Adipose tissue (tissue), 3 donors: ENCODE measurements around the gene TMEM52. TPM values are rescaled to one million over a fixed set of nuclear protein-coding genes. Genes with fewer than 3 reads are reported as not detected.
"Not testable (repeated sequence)": the region's sequence is repeated elsewhere in the genome, so short reads cannot be mapped to it uniquely, and the experiment has no call there.

Experiments used
- H3K27ac ChIP-seq: one replicate; pipeline ENCODE4 v1.5.1; 2013; ENCODE audit warnings: low read depth, low read length
- WGBS, 3 donors: extraction: QIAGEN DNeasy Blood & Tissue Kit; methylation state at CpG; one replicate each; pipeline ENCODE4 v1.1.7; 2013; 5-methylcytosine and 5-hydroxymethylcytosine counted together
- polyA plus RNA-seq, 3 donors: library from polyadenylated mRNA; stranded (reverse); fragments of 200-250 nt; gene quantifications; one replicate each; pipeline ENCODE4 v1.2.3, GENCODE V29; 2013
- donor health status: healthy with polysubstance abuse.
- donor health status: Bipolar disorder and iron deficiency.
- donor health status: healthy.

TMEM52 gene
- polyA plus RNA-seq, 3 donors = 1.5 to 182 (median 5.6) TPM

DNA sequence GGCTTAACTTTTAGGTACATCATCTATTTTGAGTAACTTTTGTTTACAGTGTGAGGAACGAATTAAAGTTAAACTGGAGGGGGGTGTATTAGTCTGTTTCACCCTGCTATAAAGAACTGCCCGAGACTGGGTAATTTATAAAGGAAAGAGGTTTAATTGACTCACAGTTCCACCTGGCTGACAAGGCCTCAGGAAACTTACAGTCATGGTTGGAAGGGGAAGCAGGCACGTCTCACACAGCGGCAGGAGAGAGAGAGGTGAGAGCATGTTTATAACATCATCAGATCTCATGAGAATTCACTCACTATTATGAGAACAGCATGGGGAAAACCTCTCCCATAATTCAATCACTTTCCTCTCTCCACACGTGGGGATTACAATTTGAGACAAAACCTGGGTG is 31.9 kb upstream of the TMEM52 start:
- no peak overlapping the region for H3K27ac ChIP-seq
- 78 to 82% (median 81%) methylated on average over 5 of the region's 5 CpGs for WGBS, 3 donors

DNA sequence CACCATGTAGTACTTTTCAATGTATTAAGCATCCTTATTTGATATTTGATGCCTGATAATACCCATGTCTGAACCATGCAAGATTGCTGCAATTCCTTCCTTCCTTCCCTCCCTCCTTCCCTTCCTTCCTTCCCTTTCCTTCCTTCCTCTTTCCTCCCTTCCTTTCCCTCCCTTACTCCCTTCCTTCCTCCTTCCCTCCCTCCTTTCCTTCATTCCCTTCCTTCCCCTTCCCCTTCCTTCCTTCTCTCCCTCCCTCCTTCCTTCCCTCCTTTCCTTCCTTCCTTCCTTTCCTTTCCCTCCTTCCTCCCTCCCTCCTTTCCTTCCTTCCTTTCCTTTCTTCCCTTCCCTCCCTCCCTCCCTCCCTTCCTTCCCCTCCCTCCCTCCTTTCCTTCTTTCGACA is 29.7 kb upstream of the TMEM52 start:
- WGBS, 3 donors = 44 to 57% (median 52%) methylated on average over 1 of the region's 1 CpG
- H3K27ac ChIP-seq = no peak overlapping the region

DNA sequence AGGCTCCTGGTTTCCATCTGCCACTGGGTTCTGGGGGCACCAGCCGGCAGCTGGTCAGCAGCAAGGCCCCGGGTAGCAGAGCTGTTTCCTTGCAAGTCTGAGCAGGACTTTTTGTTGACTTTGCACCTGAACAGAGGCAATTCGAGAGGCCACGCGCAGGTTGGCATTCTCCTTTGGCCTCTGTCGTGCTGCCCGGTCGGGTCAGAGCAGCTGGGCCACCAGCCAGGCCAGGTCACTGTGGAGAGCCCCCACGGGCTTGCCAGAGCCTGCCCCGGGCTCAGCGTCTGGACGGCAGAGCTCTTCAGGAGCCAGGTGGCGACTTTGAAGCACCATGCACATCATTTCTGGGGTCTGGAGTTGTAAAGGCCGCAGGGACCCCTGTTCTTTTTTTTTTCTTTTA is 28.4 kb upstream of the TMEM52 start:
- 70 to 76% (median 75%) methylated on average over 14 of the region's 14 CpGs for WGBS, 3 donors
- no peak overlapping the region for H3K27ac ChIP-seq

DNA sequence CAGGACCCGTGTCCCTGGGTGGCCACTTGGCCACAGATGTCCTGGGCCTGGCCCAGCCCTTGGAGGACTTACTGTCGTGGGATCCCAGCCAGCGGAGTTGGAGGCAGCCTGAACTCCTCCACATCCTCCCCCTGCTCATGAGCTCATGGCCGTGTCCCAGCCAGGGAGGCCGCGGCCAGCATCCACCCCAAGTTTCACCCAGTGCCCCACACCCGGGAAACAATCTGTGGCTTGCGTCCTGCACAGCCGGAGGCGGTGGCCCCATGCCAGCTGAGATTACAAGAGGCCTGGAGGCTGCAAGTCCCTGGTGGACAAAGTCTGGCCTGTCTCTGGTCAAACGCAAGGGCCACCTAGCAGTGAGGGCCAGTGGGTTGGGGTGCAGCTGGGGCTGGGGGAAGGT is 27.5 kb upstream of the TMEM52 start:
- no peak overlapping the region for H3K27ac ChIP-seq
- 30 to 44% (median 34%) methylated on average over 11 of the region's 11 CpGs for WGBS, 3 donors

DNA sequence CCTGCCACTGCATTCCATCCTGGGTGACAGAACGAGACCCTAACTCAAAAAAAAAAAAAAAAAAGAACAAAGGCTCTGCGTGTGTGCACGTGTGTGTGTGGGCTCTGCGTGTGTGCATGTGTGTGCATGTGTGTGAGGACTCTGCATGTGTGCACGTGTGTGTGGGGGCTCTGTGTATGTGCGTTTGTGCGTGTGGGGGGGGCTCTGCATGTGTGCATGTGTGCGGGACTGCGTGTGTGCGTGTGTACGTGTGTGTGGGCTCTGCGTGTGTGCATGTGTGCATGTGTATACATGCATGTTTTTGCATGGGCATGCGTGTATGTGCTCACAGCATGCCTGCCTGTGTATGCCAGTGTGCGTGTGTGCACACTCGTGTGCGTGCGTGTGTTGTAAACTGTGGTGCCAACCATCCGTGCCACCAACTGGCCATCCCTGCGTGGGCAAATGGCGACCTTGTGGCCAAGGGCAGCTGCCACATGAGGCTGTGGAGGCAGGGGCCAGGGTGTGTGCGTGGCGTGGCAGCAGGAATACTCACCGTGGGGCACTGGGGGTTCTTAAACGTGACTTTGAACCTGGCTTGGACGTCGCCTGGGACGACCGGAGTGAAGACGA is 26.8 kb upstream of the TMEM52 start:
- 84 to 91% (median 87%) methylated on average over 29 of the region's 29 CpGs for WGBS, 3 donors
- no peak overlapping the region for H3K27ac ChIP-seq

DNA sequence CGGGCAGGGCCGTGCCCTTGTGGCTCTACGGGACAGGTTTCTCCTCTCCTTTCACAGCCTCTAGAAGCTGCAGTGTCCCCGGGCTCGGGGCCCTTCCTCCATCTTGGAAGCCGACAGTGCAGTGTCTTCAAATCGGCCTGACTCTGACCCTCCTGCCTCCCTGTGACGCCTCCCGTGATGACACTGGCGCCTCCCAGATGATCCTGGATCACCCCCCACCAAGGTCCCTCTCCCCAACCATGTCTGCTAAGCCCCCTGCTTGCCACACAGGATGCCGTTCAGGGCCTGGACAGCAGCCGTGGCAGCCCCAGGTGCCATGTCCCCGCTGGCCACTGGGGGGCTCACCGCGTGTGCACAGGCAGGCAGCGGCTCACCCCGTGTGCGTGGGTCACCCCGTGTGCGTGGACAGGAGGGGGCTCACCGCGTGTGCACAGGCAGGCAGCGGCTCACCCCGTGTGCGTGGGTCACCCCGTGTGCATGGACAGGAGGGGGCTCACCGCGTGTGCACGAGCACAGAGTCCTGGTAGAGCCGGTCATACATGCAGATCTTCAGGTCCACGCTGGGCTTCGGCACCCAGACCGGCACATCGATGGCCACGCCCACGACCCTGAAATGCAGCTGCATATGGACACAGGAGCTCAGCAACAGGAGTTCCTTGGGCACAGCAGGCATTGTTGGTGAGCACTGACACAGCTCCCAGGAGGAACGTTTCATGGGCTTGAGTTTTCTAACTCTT is 24.9 kb upstream of the TMEM52 start:
- H3K27ac ChIP-seq = no peak overlapping the region
- 12% methylated on average over 37 of the region's 37 CpGs for WGBS, 3 donors

DNA sequence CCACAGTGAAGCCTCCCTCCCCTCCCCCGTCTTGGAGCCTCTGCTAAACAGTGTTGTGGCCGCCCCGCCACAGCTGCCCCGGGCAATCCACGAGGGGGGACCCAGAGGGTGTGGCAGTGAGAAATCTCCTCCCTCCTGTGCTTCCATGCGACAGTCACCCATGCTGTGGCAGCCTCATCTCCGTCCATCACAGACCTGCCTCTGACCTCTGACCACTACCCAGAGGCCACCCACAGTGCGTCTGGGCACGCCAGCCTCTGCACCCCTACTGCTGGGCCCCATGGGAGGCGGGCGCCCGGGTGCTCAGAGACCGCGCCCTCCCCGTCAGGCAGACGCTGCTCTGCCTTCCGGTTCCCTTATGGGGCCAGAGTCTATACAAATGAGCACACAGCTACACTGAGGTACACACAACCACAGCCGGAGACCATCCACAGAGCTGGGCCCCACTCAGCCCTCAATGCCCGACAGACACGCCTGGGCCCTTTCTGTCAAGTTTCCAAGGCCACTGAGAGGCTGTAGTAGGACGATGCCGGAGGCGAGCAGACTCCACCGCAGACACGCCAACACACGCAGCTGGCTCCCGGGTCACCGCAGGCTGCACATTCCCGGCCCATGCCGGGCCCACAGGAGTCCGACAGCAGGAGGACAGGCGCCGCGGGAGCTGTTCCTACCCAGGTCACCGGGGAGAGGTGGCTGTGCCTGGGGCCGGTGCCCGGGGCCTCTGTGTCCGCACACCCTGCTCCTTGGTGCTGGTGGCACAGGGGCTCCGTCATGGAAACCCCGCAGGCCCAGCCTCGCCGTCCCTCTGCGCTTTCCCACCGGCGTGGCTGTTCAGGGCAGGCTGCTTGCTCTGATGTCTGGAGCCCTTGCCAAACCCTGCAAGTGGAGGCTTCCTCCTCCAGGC is 23.9 kb upstream of the TMEM52 start:
- H3K27ac ChIP-seq = no peak overlapping the region
- WGBS, 3 donors = 79 to 83% (median 80%) methylated on average over 43 to 45 of the region's 45 CpGs

DNA sequence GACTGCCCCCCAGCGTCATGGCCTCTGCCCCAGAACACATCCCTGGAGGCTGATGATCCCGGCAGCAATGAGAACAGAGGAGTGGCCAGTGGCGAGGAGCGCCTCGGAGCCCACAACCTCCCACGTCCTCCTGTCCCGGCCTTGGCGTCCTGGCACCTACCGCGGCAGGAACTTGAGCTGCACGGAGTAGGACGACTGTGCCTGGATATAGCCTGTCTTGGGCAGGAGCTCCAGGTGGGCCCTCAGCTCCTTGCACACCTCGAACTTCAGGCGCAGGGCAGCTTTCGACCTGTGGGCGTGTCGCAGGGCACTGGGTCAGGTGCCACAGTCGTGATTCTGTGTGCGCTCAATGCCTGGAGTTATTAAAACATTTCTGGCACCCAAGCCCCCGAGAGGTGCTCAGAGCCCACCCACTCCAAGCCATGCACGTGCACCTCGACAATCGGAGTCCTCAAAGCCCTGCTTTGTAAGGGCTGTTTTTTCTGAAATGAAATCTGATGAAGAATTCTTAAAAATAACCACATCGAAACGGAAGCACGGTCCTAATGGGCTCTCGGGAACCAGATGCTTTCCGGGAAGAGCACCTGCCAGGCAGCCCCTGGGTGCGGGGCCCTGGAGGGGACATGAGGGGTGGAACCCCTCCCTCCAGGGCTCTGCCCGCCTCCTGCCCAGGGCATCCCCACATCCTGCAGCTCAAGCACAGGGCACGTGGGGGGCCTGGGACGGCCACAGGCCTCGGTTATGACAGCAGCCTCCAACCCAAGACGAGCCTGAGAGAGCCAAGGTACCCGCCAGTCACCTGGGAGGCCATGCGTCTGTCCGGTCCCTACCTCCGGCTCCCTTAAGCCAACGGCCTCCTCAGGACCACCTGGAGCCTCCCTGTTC is 23.0 kb upstream of the TMEM52 start:
- no peak overlapping the region for H3K27ac ChIP-seq
- 75 to 79% (median 75%) methylated on average over 39 of the region's 39 CpGs for WGBS, 3 donors

DNA sequence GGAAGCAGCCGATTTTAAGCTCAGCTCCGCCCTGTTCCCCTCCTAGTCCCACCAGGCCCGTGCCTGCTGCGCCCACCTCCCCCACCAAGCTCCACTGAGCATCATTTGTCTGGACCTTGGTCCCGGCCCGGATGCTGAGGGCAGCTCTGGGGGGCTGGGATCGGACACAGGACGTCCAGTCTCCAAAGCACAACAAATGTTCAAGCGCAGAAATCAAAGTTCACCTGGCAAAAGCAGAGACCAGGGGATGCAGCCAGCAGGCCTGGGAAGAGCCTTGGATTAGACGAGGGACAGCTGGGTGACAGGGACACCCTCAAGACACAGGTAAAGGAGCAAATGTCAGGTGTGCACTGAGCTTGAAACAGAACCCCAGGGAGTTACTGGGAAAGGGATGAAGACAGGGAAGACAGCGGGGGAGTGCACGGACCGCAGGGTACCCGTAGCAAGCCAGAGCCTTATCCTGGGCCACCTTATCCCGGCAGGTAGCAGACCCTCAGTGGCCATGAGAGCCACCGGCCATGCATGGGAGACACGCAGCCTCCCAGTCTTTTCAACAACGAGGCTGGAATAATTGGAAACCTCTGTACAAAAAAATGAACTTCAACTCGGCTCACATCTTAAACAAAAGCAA is 22.2 kb upstream of the TMEM52 start:
- H3K27ac ChIP-seq = no peak overlapping the region
- WGBS, 3 donors = 65 to 69% (median 67%) methylated on average over 19 of the region's 19 CpGs

DNA sequence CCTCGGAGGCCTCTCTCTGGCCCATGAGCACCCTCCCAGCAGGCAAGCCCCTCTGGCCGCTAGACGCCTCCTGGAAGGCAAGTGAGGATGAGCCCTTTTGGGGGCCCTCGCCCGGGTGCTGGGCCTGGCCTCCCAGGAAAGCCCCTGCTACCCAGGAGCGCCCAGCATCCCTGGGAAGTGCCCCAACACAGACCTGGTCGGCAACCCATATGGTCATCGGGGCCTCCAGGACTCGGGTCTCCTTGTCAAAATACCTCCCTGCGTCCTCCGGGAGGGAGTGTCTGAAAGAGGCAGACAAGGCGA is 21.0 kb upstream of the TMEM52 start:
- 83 to 86% (median 86%) methylated on average over 12 of the region's 12 CpGs for WGBS, 3 donors

DNA sequence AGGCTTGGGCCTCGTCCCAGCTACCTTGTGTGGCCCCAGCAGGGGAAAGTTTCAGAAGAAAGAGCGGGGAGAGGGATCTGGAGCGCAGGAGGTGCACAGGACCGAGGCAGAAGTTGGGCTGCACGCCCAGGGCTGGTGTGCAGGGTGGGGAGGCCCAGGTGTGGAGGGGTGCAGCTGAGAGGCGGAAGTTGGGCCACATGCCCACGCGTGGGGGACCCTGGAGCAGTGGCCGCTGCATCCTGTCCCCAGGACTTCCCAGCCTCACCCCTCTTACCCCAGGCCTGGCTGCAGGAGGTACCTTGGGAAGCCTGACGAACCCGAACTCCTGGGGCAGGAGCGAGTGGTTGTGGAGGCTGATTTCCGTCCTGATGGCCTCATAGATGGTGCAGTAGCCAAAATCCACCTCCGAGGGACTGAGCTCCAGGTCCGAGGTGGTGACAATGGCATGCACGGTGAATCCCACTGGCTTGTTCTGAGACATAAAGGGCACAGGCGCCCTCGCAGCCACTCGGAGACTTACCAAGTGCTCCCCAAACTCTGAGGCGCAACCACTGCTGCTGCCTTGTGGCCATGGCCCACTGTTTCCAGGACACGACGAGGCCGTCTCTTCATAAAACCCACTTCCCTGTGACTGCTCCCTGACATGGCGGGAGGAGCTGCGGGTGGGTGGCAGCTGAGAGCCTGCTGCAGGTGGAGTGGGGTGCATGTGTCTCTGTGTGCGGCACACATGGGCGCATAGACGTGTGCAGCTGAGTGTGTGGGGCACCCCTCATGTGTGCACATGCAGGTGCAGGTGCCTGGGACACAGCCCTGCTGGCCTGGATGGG is 20.4 kb upstream of the TMEM52 start:
- no peak overlapping the region for H3K27ac ChIP-seq
- WGBS, 3 donors = 80 to 88% (median 86%) methylated on average over 26 to 28 of the region's 28 CpGs

More for the DNA sequence above, 21.0 kb upstream of the TMEM52 start:
- H3K27ac ChIP-seq = no peak overlapping the region

DNA sequence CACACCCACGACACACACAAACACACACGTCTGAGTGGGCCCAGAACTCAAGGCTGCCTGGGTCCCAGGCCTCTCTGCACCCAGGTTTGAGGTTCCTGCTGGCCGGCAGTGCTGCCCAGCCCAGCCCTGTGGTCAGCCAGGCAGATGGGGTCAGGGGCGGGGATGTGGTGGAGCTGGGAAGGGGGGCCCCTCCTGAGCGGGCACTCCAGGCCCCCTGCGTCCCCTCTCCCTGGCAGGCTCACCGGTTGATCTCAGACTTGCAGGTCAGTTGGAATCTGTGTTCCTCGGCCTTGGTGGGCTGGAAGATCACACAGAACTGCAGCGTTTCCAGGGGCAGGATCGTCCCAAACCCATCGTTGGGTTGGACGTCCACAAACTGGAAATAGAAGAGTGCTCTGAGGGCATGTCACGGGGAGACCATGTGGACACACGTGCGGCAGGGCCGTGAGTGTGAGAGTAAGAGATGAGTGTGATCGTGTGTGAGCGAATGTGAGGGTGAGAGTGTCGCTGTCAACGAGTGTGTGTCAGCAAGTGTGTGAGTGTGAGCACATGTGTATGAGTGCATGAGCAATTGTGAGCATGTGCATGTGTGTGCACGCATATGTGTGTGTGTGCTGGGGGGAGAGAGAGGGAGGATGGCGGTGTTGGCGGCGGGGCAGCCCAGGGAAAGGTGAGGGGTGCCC is 19.7 kb upstream of the TMEM52 start:
- 80 to 82% (median 82%) methylated on average over 24 of the region's 24 CpGs for WGBS, 3 donors

DNA sequence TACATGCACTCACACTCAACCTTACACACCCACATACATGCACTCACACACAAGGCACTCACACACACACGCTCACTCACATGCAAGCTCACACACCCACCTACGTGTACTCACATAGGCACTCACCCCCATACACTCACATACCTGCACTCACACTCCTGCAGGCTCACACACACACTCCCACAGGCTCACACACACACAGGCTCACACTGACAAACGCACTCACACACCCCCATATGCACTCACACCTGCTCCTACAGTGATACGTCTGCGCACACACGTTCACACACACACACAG is 19.1 kb upstream of the TMEM52 start:
- 74 to 76% (median 75%) methylated on average over 6 of the region's 6 CpGs for WGBS, 3 donors
- no peak overlapping the region for H3K27ac ChIP-seq

More for the DNA sequence above, 19.7 kb upstream of the TMEM52 start:
- H3K27ac ChIP-seq = no peak overlapping the region

DNA sequence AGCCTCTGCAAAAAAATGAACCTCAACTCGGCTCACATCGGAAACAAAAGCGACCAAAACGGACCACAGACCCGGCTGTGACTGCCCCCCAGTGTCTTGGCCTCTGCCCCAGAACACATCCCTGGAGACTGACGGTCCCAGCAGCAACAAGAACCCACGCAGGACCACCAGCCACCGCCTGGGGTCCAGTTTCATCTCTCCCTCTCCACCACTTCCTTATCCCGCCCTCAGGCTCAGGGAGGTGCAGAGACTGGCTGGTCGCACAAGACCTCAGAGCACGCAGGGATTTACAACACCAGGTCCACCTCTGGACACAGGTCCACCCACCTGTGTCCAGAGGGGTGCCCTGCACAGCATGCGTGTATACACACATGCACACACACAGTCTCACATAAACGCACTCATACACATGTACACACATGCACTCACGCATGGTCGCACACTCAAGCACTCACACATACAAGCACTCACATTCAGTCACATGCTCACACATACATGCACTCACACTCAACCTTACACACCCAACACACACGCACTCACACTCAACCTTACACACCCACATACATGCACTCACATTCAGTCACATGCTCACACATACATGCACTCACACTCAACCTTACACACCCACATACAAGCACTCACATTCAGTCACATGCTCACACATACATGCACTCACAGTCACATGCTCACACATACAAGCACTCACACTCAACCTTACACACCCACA is 18.6 kb upstream of the TMEM52 start:
- WGBS, 3 donors = 66 to 71% (median 71%) methylated on average over 16 of the region's 16 CpGs
- H3K27ac ChIP-seq = no peak overlapping the region

DNA sequence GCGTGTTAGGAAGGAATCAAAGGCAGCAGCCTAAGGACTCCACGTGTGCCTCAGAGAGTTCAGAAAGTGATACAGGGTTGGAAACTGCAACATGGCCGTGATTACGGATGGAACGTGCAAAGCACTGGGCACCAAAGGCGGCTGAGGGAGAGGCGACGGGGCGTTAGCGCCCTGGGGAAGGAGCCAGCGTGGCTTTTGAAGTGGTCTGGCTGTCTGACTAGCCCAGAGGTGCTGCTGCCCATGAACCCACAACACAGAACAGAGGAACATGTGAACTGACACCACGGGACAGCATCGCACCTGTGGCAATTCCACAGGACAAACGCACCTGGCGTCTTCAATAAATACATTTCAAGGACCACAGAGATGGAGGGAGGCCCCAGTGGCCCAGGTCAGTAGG is 18.0 kb upstream of the TMEM52 start:
- H3K27ac ChIP-seq = no peak overlapping the region
- WGBS, 3 donors = 64 to 78% (median 68%) methylated on average over 15 of the region's 15 CpGs

DNA sequence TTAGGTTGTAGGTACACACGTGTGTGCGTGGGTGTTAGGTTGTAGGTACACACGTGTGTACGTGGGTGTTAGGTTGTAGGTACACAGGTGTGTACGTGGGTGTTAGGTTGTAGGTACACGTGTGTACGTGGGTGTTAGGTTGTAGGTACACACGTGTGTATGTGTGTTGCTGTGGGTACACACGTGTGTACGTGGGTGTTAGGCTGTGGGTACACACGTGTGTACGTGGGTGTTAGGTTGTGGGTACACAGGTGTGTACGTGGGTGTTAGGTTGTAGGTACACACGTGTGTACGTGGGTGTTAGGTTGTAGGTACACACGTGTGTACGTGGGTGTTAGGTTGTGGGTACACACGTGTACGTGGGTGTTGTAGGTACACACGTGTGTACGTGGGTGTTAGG is 15.8 kb upstream of the TMEM52 start:
- WGBS, 3 donors = 65 to 89% (median 77%) methylated on average over 4 to 19 of the region's 21 CpGs
- not testable (repeated sequence) for H3K27ac ChIP-seq
